Superior temporal gyrus (tissue), 1 donor: ENCODE data around the gene USH1G.
"Not testable (repeated sequence)": the region's sequence is repeated elsewhere in the genome, so short reads cannot be mapped to it uniquely, and the experiment has no call there.

ENCODE experiments used
- DNase-seq: peaks from one replicate; pipeline ENCODE4 v3.0.0-alpha.2; 2016; ENCODE audit errors: extremely low spot score

The USH1G gene

GRCh38 chr17:74930535-74931036, 7.5 kb upstream of the USH1G start:
- no peak for DNase-seq

GRCh38 chr17:74928786-74929185, 5.7 kb upstream of the USH1G start:
- DNase-seq: no peak

- DNase-seq: no peak
These were observed 2.2 kb upstream of the USH1G start for GRCh38 chr17:74925242-74925641.

- DNase-seq: no peak
These were observed 1.3 kb upstream of the USH1G start, which contains the start of gene OTOP2 for GRCh38 chr17:74924250-74924948. OTOP2 (plus strand) TSS chr17:74924273; CDS start chr17:74924633, 360 bp downstream.

- peak; percentile 33 for DNase-seq
These were observed 639 bp upstream of the USH1G start for GRCh38 chr17:74923538-74924249.

GRCh38 chr17:74922172-74922571, 883 bp downstream of the USH1G start:
- DNase-seq: no peak

- no peak for DNase-seq
These were observed 1.3 kb downstream of the USH1G start for GRCh38 chr17:74921769-74922168.

GRCh38 chr17:74921026-74921681, 1.9 kb downstream of the USH1G start:
- DNase-seq: no peak

- DNase-seq: no peak
These were observed 2.4 kb downstream of the USH1G start for GRCh38 chr17:74920642-74921025.

- no peak for DNase-seq
These were observed 2.8 kb downstream of the USH1G start for GRCh38 chr17:74920306-74920620.

GRCh38 chr17:74919440-74920305, 3.4 kb downstream of the USH1G start:
- DNase-seq: no peak

- no peak for DNase-seq
These were observed 4.1 kb downstream of the USH1G start for GRCh38 chr17:74918906-74919305.

GRCh38 chr17:74917430-74917829, 5.6 kb downstream of the USH1G start:
- DNase-seq: no peak

- DNase-seq: no peak
These were observed 6.2 kb downstream of the USH1G start for GRCh38 chr17:74916851-74917199.

GRCh38 chr17:74916136-74916850, 6.8 kb downstream of the USH1G start:
- no peak for DNase-seq

GRCh38 chr17:74911423-74911822, 11.6 kb downstream of the USH1G start:
- DNase-seq: not testable (repeated sequence)

- DNase-seq: not testable (repeated sequence)
These were observed 14.0 kb downstream of the USH1G start for GRCh38 chr17:74909097-74909496.

- DNase-seq: no peak
These were observed 16.0 kb downstream of the USH1G start for GRCh38 chr17:74907012-74907411.

- not testable (repeated sequence) for DNase-seq
These were observed 16.8 kb downstream of the USH1G start for GRCh38 chr17:74906214-74906793.

- no peak for DNase-seq
These were observed 18.2 kb downstream of the USH1G start for GRCh38 chr17:74904687-74905409.
